Epithelial cell of esophagus (primary cell): ENCODE measurements around the gene FSTL5.
A peak's percentile ranks its signal among the peaks of the same experiment; 100 is the strongest.

Source experiments
- DNase-seq: peaks from one replicate; pipeline ENCODE4 v3.0.0; 2010; ENCODE audit warnings: low read depth
- H3K4me3 ChIP-seq: 2 replicates; pipeline ENCODE4 v1.5.1; 2011; ENCODE audit warnings: mild to moderate bottlenecking, low read length, control low read depth
- TF ChIP-seq, protein P1 (sequence below): IDR thresholded peaks from 2 replicates; pipeline ENCODE4 v1.5.1; 2011; ENCODE audit warnings: low read depth, mild to moderate bottlenecking, low read length, control low read depth, inconsistent platforms; ENCODE audit not compliant: insufficient read depth; ENCODE audit errors: missing control alignments

The FSTL5 gene

GRCh38 chr4:161894493-161895167 lies 269.2 kb downstream of the FSTL5 start:
- DNase-seq = peak; percentile 92

GRCh38 chr4:161894014-161894413 lies 269.8 kb downstream of the FSTL5 start:
- TF ChIP-seq, protein P1, sequence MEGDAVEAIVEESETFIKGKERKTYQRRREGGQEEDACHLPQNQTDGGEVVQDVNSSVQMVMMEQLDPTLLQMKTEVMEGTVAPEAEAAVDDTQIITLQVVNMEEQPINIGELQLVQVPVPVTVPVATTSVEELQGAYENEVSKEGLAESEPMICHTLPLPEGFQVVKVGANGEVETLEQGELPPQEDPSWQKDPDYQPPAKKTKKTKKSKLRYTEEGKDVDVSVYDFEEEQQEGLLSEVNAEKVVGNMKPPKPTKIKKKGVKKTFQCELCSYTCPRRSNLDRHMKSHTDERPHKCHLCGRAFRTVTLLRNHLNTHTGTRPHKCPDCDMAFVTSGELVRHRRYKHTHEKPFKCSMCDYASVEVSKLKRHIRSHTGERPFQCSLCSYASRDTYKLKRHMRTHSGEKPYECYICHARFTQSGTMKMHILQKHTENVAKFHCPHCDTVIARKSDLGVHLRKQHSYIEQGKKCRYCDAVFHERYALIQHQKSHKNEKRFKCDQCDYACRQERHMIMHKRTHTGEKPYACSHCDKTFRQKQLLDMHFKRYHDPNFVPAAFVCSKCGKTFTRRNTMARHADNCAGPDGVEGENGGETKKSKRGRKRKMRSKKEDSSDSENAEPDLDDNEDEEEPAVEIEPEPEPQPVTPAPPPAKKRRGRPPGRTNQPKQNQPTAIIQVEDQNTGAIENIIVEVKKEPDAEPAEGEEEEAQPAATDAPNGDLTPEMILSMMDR = no peak
- peak; percentile 62 for DNase-seq
- H3K4me3 ChIP-seq = no peak overlapping the region

More at GRCh38 chr4:161894493-161895167, 269.2 kb downstream of the FSTL5 start:
- TF ChIP-seq, protein P1 = no peak
- no peak overlapping the region for H3K4me3 ChIP-seq

GRCh38 chr4:161893566-161893965 lies 270.2 kb downstream of the FSTL5 start:
- TF ChIP-seq, protein P1 = no peak
- H3K4me3 ChIP-seq = no peak overlapping the region
- DNase-seq = no peak

GRCh38 chr4:161892951-161893350 lies 270.8 kb downstream of the FSTL5 start:
- no peak for DNase-seq

DNA sequence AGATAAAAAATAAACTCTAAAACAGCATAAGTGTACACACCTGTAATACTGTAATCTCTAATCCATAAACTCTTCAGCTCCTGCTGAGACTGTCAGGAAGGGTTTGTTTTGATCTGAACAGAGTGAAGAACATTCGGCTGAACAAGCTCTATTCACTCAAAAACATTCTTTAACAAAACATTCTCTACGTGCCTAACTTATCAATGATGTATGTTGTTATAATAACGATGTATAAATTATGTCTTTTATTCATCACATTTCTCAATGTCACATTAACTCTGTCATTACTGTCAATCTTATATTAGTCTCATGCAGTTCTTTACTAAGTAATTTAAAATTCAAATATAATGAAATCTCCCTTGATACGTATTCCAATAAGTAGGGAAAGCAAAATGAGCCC lies 280.6 kb downstream of the FSTL5 start:
- no peak overlapping the region for H3K4me3 ChIP-seq
- no peak for DNase-seq
- TF ChIP-seq, protein P1 = no peak

More at GRCh38 chr4:161892951-161893350, 270.8 kb downstream of the FSTL5 start:
- no peak overlapping the region for H3K4me3 ChIP-seq
- TF ChIP-seq, protein P1 = no peak

GRCh38 chr4:161881370-161881769 lies 282.4 kb downstream of the FSTL5 start:
- DNase-seq = no peak
- H3K4me3 ChIP-seq = no peak overlapping the region
- TF ChIP-seq, protein P1 = no peak

DNA sequence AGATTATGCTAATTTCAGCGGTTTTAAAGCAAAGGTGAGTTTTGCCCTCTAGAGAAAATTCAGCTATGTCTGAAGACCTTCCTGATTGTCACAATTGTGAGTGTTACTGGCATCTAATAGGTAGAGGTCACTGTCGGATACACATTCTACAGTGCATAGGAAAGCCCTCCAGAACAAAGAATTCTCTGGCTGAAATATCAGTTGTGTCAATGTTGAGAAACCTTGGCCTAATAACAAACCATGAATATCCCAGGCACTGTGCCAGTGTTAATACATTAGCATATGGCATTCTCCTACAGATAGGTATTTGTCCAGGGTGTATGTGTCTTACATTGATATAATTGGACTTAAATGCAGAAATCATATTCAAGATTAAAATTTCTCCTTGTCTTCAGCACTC lies 294.3 kb downstream of the FSTL5 start:
- TF ChIP-seq, protein P1 = no peak
- peak; percentile 13 for DNase-seq
- no peak overlapping the region for H3K4me3 ChIP-seq
